PC-9 (cell line): Measurements from ENCODE around the gene KCTD12.

Experiments used
- EZH2 ChIP-seq: fragments of 200-600 bp; sonication (generic); IDR thresholded peaks from 2 replicates; pipeline ENCODE4 v1.8.0; 2017; ENCODE audit warnings: antibody characterized with exemption, low read depth
- TF ChIP-seq, protein P1 (sequence below): fragments of 200-600 bp; sonication (generic); conservative IDR thresholded peaks from 2 replicates; pipeline ENCODE4 v1.6.1; 2017; ENCODE audit warnings: mixed run types, antibody characterized with exemption, mild to moderate bottlenecking, moderate library complexity

DNA sequence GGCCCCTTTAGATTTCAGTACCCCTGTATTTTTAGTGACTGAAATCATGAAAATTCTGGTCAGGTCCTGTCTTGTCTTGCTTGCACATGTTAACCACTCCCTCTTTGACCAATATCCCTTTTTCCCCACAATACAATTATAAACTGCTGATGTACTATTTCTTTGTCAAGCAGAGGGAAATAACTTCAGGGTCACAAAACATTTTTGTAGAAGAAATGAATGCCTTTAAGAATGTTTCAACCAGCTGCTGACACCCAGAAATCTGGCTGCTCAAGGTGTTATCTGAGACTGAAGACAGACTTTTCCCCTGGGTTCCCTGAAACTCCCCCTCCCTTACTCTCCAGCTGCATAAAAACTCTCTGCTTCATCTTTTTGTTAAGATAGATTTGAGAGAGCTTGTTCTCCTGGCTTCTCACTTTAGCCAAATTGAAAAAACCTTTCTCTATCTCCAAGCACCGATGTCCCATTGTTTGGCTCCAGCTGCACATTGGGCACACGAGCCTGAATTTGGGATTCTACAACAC, 43.7 kb upstream of the KCTD12 start:
- TF ChIP-seq, protein P1, sequence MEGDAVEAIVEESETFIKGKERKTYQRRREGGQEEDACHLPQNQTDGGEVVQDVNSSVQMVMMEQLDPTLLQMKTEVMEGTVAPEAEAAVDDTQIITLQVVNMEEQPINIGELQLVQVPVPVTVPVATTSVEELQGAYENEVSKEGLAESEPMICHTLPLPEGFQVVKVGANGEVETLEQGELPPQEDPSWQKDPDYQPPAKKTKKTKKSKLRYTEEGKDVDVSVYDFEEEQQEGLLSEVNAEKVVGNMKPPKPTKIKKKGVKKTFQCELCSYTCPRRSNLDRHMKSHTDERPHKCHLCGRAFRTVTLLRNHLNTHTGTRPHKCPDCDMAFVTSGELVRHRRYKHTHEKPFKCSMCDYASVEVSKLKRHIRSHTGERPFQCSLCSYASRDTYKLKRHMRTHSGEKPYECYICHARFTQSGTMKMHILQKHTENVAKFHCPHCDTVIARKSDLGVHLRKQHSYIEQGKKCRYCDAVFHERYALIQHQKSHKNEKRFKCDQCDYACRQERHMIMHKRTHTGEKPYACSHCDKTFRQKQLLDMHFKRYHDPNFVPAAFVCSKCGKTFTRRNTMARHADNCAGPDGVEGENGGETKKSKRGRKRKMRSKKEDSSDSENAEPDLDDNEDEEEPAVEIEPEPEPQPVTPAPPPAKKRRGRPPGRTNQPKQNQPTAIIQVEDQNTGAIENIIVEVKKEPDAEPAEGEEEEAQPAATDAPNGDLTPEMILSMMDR = no peak
- TF ChIP-seq EZH2 = no peak
